ENCODE results near the gene LRRTM4.
"Not testable (repeated sequence)": the region's sequence is repeated elsewhere in the genome, so short reads cannot be mapped to it uniquely, and the experiment has no call there.

Gene LRRTM4

GRCh38 chr2:77156599-77156998 lies 365.6 kb downstream of the LRRTM4 start:
- DNase-seq: no peak

- no peak for DNase-seq
These were observed 366.7 kb downstream of the LRRTM4 start for GRCh38 chr2:77155511-77155910.

GRCh38 chr2:77149565-77149964 lies 372.6 kb downstream of the LRRTM4 start:
- DNase-seq: no peak

GRCh38 chr2:77147153-77147552 lies 375.0 kb downstream of the LRRTM4 start:
- DNase-seq: no peak

- DNase-seq: no peak
These were observed 377.4 kb downstream of the LRRTM4 start for GRCh38 chr2:77144772-77145171.

GRCh38 chr2:77142141-77142540 lies 380.0 kb downstream of the LRRTM4 start:
- DNase-seq: no peak

- DNase-seq: not testable (repeated sequence)
These were observed 393.7 kb downstream of the LRRTM4 start for GRCh38 chr2:77128479-77128878.

GRCh38 chr2:77127345-77127744 lies 394.8 kb downstream of the LRRTM4 start:
- DNase-seq: no peak

- no peak for DNase-seq
These were observed 400.7 kb downstream of the LRRTM4 start for GRCh38 chr2:77121518-77121917.

- no peak for DNase-seq
These were observed 402.8 kb downstream of the LRRTM4 start for GRCh38 chr2:77119333-77119732.

- DNase-seq: no peak
These were observed 413.3 kb downstream of the LRRTM4 start for GRCh38 chr2:77108915-77109314.

- DNase-seq: no peak
These were observed 417.2 kb downstream of the LRRTM4 start for GRCh38 chr2:77105008-77105407.

GRCh38 chr2:77104554-77104953 lies 417.6 kb downstream of the LRRTM4 start:
- no peak for DNase-seq

- no peak for DNase-seq
These were observed 419.2 kb downstream of the LRRTM4 start for GRCh38 chr2:77102927-77103326.

GRCh38 chr2:77101796-77102452 lies 420.3 kb downstream of the LRRTM4 start:
- no peak for DNase-seq

- DNase-seq: no peak
These were observed 422.2 kb downstream of the LRRTM4 start for GRCh38 chr2:77099961-77100360.

GRCh38 chr2:77095525-77095924 lies 426.7 kb downstream of the LRRTM4 start:
- DNase-seq: not testable (repeated sequence)

- DNase-seq: no peak
These were observed 427.1 kb downstream of the LRRTM4 start for GRCh38 chr2:77095096-77095495.

GRCh38 chr2:77088424-77088823 lies 433.8 kb downstream of the LRRTM4 start:
- not testable (repeated sequence) for DNase-seq

GRCh38 chr2:77087987-77088414 lies 434.2 kb downstream of the LRRTM4 start:
- no peak for DNase-seq

GRCh38 chr2:77086478-77086877 lies 435.7 kb downstream of the LRRTM4 start:
- DNase-seq: no peak

- no peak for DNase-seq
These were observed 436.1 kb downstream of the LRRTM4 start for GRCh38 chr2:77086051-77086450.

GRCh38 chr2:77085561-77085960 lies 436.6 kb downstream of the LRRTM4 start:
- no peak for DNase-seq

- DNase-seq: no peak
These were observed 440.6 kb downstream of the LRRTM4 start for GRCh38 chr2:77081597-77081996.

GRCh38 chr2:77064324-77064723 lies 457.9 kb downstream of the LRRTM4 start:
- no peak for DNase-seq

Data from fibroblast of upper back skin (primary cell).